WI38 (cell line): Measurements from ENCODE around the gene ZMYM4.

Experiments used
- H3K4me3 ChIP-seq: 2 replicates; pipeline ENCODE4 v1.5.1; 2011; ENCODE audit warnings: low read depth, mild to moderate bottlenecking, control low read depth, low read length
- TF ChIP-seq, protein P1 (sequence below): IDR thresholded peaks from 2 replicates; pipeline ENCODE4 v1.5.1; 2012; ENCODE audit warnings: low read depth, mild to moderate bottlenecking, control low read depth, low read length

Gene ZMYM4

DNA sequence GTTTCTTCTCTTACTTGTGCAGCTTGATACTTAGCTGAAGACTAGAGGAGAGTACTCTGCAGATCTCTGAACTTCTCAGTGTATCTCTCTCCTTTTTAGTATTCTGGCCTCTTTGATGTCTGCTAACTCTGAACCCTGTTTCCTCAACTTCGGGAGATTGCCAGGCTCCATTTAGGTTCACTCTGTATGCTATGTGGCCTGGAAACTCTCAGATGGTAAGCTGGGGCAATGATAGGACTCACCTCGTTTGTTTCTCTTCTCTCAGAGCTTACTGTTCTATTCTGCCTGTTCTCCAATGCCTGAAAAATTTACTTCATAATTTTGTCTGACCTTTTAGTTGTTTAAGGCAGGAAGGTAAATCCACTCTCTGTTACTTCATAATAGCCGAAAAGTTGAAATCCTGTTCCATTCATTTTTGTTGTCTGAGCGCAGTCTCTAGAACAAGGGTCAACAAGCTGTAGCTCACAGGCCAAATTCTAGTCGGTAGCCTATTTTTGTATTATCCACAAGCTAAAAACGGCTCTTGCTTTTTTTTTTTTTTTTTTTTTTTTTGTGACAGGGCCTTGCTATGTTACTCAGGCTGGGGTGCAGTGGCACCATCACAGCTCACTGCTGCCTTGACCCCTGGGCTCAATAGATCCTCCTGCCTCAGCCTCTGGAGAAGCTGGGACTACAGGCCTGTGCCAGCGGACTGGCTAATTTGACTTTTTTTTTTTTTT, 33.3 kb downstream of the ZMYM4 start:
- no peak overlapping the region for H3K4me3 ChIP-seq
- TF ChIP-seq, protein P1, sequence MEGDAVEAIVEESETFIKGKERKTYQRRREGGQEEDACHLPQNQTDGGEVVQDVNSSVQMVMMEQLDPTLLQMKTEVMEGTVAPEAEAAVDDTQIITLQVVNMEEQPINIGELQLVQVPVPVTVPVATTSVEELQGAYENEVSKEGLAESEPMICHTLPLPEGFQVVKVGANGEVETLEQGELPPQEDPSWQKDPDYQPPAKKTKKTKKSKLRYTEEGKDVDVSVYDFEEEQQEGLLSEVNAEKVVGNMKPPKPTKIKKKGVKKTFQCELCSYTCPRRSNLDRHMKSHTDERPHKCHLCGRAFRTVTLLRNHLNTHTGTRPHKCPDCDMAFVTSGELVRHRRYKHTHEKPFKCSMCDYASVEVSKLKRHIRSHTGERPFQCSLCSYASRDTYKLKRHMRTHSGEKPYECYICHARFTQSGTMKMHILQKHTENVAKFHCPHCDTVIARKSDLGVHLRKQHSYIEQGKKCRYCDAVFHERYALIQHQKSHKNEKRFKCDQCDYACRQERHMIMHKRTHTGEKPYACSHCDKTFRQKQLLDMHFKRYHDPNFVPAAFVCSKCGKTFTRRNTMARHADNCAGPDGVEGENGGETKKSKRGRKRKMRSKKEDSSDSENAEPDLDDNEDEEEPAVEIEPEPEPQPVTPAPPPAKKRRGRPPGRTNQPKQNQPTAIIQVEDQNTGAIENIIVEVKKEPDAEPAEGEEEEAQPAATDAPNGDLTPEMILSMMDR: no peak

DNA sequence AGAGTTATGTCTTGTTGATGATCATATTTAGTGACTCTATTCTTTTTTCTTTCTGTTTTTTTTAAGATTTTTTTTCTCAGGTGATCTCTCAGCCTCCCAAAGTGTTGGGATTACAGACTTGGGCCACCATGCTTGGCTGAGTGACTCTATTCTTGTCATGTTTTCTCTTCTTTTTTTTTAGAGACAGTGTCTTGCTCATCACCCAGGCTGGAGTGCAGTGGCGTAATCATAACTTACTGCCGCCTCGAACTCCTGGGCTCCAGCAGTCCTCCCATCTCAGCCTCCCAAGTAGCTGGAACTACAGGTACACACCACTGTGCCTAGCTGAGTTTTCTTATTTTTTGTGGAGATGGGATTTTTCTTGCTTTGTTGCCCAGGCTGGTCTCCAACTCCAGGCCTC, 36.9 kb downstream of the ZMYM4 start:
- TF ChIP-seq, protein P1: no peak
- H3K4me3 ChIP-seq: no peak overlapping the region

DNA sequence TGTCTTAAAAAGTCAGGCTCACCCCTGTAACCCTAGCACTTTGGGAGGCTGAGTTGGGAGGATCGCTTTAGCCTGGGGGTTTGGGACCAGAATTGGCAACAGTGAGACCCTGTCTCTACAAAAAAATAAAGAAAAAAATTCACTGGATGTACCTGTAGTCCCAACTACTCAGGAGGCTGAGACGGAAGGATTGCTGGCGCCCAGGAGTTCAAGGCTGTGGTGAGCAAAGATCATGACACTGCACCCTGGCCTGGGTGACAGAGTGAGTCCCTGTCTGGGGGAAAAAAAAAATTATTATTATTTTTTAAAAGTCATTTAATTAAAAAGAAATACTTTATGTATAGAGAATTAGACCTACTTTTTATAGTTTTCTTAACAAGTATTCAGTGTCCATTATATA, 47.1 kb downstream of the ZMYM4 start:
- H3K4me3 ChIP-seq: no peak overlapping the region
- TF ChIP-seq, protein P1: no peak

DNA sequence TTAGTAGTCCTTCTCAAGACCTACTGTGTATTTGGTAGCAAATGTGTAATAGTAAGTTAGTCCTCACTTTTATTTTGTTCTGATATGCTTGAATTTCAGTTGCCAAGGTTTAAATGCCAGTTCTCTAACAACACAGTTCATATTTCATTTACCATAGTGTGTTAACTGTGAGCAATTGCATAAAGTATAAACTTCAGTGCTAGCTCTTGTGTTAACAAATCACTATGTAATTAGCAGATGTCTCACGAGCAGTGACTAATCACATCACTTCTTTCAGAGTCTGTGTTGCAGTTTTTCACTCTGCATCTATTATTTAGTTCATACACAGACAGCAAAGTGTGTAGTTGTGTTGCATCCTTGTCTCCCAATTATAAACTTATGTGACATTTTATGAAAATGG, 47.8 kb downstream of the ZMYM4 start:
- TF ChIP-seq, protein P1: no peak
- H3K4me3 ChIP-seq: no peak overlapping the region

DNA sequence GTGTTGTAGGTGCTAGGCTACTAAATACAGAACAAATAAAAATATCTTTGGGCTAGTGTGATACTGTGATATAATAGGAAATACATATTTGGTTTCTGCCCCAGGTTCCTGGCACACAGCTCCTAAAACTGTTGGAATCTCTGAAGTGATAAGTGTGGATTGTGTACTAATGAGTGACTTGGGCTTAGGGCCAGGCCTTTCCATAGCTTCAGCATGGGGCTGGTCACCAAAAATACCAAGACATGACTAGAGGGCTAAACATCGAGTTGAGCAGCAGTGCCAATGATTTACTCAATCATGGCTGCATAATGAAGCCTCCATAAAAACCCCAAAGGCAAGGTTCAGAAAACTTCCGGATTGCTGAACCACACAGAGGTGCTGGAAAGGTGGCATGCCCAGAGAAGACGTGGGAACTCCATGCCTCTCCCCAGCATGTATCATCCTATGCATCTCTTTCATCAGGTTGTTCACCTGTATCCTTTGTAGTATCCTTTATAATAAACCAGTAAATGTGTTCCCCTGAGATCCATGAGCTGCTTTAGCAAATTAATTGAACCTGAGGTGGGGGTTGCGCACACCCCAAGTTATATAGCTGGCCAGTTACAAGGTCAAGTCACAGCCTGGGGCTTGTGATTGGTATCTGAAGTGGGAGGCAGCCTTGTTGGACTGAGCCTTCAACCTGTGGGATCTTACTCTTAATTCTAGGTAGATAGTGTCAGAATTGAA, 51.6 kb downstream of the ZMYM4 start:
- TF ChIP-seq, protein P1: no peak
- H3K4me3 ChIP-seq: no peak overlapping the region

DNA sequence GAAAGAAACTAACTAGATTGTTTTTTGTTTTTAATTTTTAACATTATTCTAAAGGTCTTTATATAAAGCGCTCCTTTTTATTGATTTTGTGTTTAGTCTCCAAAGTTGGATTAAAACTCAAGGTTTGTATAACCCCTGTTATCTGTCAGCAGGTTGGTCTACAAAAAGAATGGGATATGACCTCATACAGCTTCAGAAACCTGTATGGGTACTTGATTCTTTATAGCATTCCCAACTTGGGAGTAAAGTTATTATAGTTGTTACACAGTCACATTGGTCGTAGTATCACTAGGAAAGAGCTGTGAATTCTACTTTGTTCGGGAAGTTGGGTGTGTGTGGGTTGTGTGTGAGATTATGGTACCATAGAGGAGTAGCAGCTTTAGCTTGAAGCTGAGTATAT, 52.4 kb downstream of the ZMYM4 start:
- TF ChIP-seq, protein P1: no peak

DNA sequence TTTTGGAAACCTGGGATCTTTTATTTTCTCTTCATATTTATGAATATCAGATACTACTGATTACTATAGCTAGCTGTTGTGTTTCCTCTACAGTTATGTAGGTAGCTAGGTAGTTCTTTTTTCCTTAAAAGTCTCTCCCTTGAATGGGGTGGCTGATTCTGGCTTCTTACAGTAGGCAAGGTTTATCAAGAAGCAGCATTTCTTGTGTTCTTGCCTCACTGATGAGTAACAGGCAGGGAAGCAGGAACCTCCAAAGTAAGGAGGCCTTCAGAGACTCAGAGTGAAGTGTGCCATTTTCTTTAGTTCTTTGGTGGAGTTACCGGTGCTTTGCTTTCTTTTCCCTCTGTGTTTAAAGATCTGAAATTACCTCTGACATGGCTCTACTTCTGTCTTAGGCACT, 56.0 kb downstream of the ZMYM4 start:
- H3K4me3 ChIP-seq: no peak overlapping the region
- TF ChIP-seq, protein P1: no peak

More for the DNA sequence above, 52.4 kb downstream of the ZMYM4 start:
- no peak overlapping the region for H3K4me3 ChIP-seq
